Activated CD4-positive, alpha-beta T cell treated with anti-CD3 and anti-CD28 coated beads for 36 hours (primary cell): ENCODE data around the gene LINC00632. TPM values are rescaled to one million over a fixed set of nuclear protein-coding genes. Genes with fewer than 3 reads are reported as not detected.

Source experiments
- ATAC-seq: fragments of 200-7000 bp; cut with Tn5 transposase; one replicate; pipeline ENCODE4 v1.10.0; 2021; ENCODE audit warnings: mild to moderate bottlenecking, moderate library complexity
- CTCF ChIA-PET: fragments of 350-600 bp; sonication (Branson Sonifier 250); formaldehyde crosslinking; loops from one replicate; lab custom pipeline; 2021; ENCODE audit warnings: antibody characterized with exemption; lab: Charles Lee
- POLR2A ChIA-PET: fragments of 350-600 bp; sonication (Branson Sonifier 250); formaldehyde crosslinking; loops from one replicate; lab custom pipeline; 2021; ENCODE audit warnings: antibody characterized with exemption, inconsistent platforms; lab: Charles Lee
- DNase-seq: peaks from one replicate; pipeline ENCODE4 v3.0.0-alpha.2; 2020
- H3K27ac Mint-ChIP-seq: one replicate; pipeline ENCODE4 v1.8.0; 2021; ENCODE audit warnings: mixed read lengths
- H3K27me3 Mint-ChIP-seq: one replicate; pipeline ENCODE4 v1.8.0; 2021; ENCODE audit warnings: mixed read lengths
- H3K36me3 Mint-ChIP-seq: one replicate; pipeline ENCODE4 v1.8.0; 2021; ENCODE audit warnings: low read depth, mixed read lengths
- H3K4me1 Mint-ChIP-seq: one replicate; pipeline ENCODE4 v1.8.0; 2021; ENCODE audit warnings: mixed read lengths
- H3K4me3 Mint-ChIP-seq: one replicate; pipeline ENCODE4 v1.8.0; 2021; ENCODE audit warnings: mild to moderate bottlenecking, moderate library complexity, mixed read lengths
- H3K9me3 Mint-ChIP-seq: one replicate; pipeline ENCODE4 v1.8.0; 2021; ENCODE audit warnings: low read depth, mixed read lengths
- intact Hi-C, 2 experiments: fragments of 100-400 bp; cut with DNase I in 1 of 2; cut with micrococcal nuclease in 1 of 2; formaldehyde crosslinking; loops; one replicate each; pipeline versions ENCODE4 v1.14.2 to v1.15.1; 2022 to 2024; cut with DNase I, micrococcal nuclease
- total RNA-seq, 2 experiments: library from RNA; stranded (reverse); gene quantifications; one replicate each; pipeline ENCODE4 v1.2.3, GENCODE V29; 2021

Gene LINC00632
- total RNA-seq, 2 experiments from 2014 or later, result 0.62 to 1.3 TPM

DNA sequence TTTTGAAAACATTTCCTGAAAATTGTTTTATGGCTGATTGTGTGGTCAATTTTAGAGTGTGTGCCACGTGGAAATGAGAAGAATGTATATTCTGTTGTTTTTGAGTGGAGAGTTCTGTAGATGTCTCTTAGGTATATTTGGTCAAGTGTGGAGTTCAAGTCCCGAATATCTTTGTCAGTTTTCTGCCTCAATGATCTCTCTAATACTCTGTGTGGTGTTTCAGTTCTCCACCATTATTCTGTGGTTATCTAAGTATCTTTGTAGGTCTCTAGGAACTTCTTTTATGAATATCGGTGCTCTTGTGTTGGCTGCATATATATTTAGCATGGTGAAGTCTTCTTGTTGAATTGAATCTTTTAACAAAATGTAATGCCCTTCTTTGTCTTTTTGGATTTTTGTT, 113.3 kb downstream of the LINC00632 start:
- CTCF ChIA-PET, result no interaction called here
- H3K27ac Mint-ChIP-seq, result no peak overlapping the region
- no peak overlapping the region for H3K4me3 Mint-ChIP-seq
- no peak for ATAC-seq
- no peaks in the 10 kb centered on the region for H3K27me3 Mint-ChIP-seq
- intact Hi-C loops, result no loop called here
- H3K9me3 Mint-ChIP-seq, result no peaks in the 10 kb centered on the region
- no peak for DNase-seq
- peaks cover 8% of the 10 kb centered on the region for H3K4me1 Mint-ChIP-seq
- no peaks in the 10 kb centered on the region for H3K36me3 Mint-ChIP-seq
- POLR2A ChIA-PET, result no interaction called here

DNA sequence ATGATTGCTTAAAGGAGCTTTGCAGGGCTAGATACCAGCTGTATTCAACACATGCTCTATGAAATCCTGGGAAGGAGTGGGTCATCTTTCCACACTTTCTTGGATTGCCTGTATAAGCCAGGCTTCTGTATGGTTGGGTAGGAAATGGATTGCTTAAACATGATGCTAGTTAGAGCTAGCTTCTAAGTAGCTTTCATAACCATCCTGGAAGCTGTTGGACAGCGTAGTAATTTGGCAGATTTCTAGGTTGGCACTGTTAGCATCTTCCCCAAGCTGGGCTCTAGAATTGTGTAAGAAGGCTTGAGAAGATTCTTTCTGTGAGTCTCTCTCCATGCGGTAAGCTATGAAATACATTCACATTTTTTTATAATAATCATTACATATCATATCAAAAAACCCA, 127.3 kb downstream of the LINC00632 start:
- H3K27ac Mint-ChIP-seq, result no peak overlapping the region
- no peaks in the 10 kb centered on the region for H3K27me3 Mint-ChIP-seq
- no peak overlapping the region for H3K4me3 Mint-ChIP-seq
- H3K4me1 Mint-ChIP-seq, result no peaks in the 10 kb centered on the region
- CTCF ChIA-PET, result no interaction called here
- H3K36me3 Mint-ChIP-seq, result no peaks in the 10 kb centered on the region
- no peaks in the 10 kb centered on the region for H3K9me3 Mint-ChIP-seq
- DNase-seq (no peak), ATAC-seq (no peak)
- intact Hi-C loops, result no loop called here
- POLR2A ChIA-PET, result no interaction called here

Other genes starting within 250 kb of the LINC00632 start
- gene SOX3, start 204.7 kb upstream of the LINC00632 start, total RNA-seq, result not detected